HG03025 (cell line): ENCODE measurements around the gene GTPBP1.

Source experiments
- ATAC-seq: cut with Tn5 transposase; IDR thresholded peaks from one replicate; pipeline ENCODE4 v1.9.1; 2021; ENCODE audit warnings: mild to moderate bottlenecking, moderate library complexity; ENCODE audit not compliant: unreplicated experiment, low FRiP score

GTPBP1 gene

GRCh38 chr22:38782402-38783094 is 76.8 kb downstream of the GTPBP1 start:
- ATAC-seq = no peak
